ENCODE data around the gene NOL4. TPM values are rescaled to one million over a fixed set of nuclear protein-coding genes. Genes with fewer than 3 reads are reported as not detected.

Gene NOL4
- total RNA-seq, 1 donor from 2014 or later: 0.35 TPM

- intact Hi-C loops (cut with micrococcal nuclease): no loop called here
- no peak for ATAC-seq
- no peak for DNase-seq
These were observed 20.8 kb downstream of the NOL4 start for GRCh38 chr18:34203866-34204265.

DNA sequence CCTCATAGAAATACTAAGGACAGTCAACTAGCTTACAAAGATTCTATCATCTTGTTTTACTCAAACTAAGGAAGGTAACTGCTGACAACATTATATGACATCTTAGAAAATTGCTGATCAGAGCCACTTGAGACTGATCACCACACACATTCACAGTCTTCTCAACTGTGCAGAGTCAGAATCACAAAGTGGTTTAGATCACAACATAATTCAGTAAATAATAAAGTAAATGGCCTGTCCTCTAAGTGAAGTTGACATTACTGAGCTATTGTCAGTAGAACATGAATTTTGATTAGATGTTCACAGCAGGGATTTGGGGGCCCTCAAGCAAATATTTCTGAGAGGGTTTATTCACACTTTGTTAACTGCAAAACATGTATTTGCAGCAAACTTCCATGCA, 28.5 kb downstream of the NOL4 start:
- intact Hi-C loops (cut with micrococcal nuclease): no loop called here
- no peak for DNase-seq

DNA sequence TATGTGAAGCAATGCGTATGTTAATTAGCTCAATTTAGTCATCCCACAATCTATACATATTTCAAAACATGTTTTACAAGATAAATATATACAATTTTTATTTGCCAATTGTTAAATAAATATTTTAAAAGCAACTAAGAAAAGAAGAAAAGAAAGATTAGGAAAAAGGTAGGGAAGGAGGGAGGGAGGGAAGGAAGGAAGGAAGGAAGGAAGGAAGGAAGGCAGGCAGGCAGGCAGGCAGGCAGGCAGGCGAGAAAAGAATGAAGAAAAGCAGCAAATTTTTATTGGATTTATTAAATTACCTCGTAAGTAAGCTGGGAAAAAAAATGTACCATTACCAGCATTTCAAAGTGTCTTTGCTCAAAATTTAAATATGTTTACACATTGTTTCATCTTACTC, 30.5 kb downstream of the NOL4 start:
- intact Hi-C loops (cut with micrococcal nuclease): no loop called here
- ATAC-seq (no peak), DNase-seq (no peak)

More for the DNA sequence above, 28.5 kb downstream of the NOL4 start:
- ATAC-seq: no peak

DNA sequence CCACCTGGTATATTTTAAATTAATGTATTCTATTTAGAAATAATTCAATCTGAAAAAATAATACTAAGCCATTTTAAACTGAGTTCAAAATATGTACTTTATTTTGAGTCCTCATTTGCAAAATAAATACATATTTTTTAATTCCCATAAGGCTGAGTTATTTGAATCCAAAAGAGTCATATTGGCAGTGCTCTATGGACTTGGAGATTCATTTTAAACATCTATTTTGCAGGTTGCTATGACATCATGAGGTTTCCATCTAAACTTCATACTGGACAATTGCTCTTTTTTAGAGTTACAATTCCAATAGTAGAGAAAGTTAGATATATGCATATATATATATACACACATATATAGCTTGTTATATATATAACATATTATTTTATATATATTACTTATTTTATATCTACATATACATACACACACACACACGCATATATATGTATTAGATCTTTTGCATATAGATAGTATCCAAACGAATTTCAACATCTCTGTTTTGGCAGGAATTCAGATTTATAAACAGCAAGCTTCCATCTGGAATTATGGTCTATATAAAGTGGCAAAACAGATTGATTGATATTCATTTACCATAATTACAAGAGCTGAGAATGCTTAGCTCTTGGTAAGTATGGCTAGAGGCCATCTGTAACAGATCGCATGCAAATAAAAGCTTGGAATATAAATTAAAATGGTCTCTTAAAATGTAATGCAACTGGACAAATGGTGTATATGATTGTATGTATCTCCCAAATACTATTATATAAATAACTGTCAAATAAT, 34.9 kb downstream of the NOL4 start:
- intact Hi-C loops (cut with micrococcal nuclease): no loop called here
- DNase-seq (no peak), ATAC-seq (no peak)
